Liver (tissue), 9 donors: ENCODE results near the gene NSUN2. TPM values are rescaled to one million over a fixed set of nuclear protein-coding genes. Genes with fewer than 3 reads are reported as not detected.

ENCODE experiments used
- DNase-seq: peaks from one replicate; pipeline ENCODE4 v3.0.0-alpha.2; 2017; ENCODE audit warnings: low spot score
- H3K27ac ChIP-seq, 2 donors: one replicate each; pipeline ENCODE4 v1.7.0; 2013; ENCODE audit warnings: inconsistent platforms in 2 of 2, low read length in 2 of 2, control low read depth in 1 of 2, low read depth in 1 of 2, mild to moderate bottlenecking in 1 of 2
- H3K27me3 ChIP-seq, 4 donors: one replicate each; pipeline versions ENCODE4 v1.6.1 to v1.7.0; 2013; ENCODE audit warnings: low read length in 3 of 4, inconsistent platforms in 1 of 4, mild to moderate bottlenecking in 1 of 4, moderate library complexity in 1 of 4; ENCODE audit not compliant: control insufficient read depth in 4 of 4, insufficient read depth in 4 of 4
- H3K36me3 ChIP-seq, 4 donors: one replicate each; pipeline versions ENCODE4 v1.6.1 to v1.7.0; 2013; ENCODE audit warnings: low read length in 3 of 4, mild to moderate bottlenecking in 3 of 4, low read depth in 1 of 4, moderate library complexity in 1 of 4; ENCODE audit not compliant: control insufficient read depth in 4 of 4, insufficient read depth in 3 of 4
- H3K4me1 ChIP-seq, 4 donors: one replicate each; pipeline versions ENCODE4 v1.6.1 to v1.7.0; 2013; ENCODE audit warnings: low read length in 3 of 4, mild to moderate bottlenecking in 3 of 4, moderate library complexity in 1 of 4; ENCODE audit not compliant: control insufficient read depth in 4 of 4, insufficient read depth in 4 of 4
- H3K4me3 ChIP-seq, 3 donors: one replicate each; pipeline versions ENCODE4 v1.6.1 to v1.7.0; 2013; ENCODE audit warnings: low read length in 3 of 3, control low read depth in 1 of 3, low read depth in 1 of 3, mild to moderate bottlenecking in 1 of 3
- H3K9ac ChIP-seq, 2 donors: one replicate each; pipeline ENCODE4 v1.7.0; 2013; ENCODE audit warnings: low read length in 2 of 2, mild to moderate bottlenecking in 2 of 2, moderate library complexity in 2 of 2, control low read depth in 1 of 2, low read depth in 1 of 2
- H3K9me3 ChIP-seq, 4 donors: one replicate each; pipeline versions ENCODE4 v1.6.1 to v1.7.0; 2013; ENCODE audit warnings: low read length in 3 of 4; ENCODE audit not compliant: control insufficient read depth in 4 of 4
- CTCF ChIP-seq: fragments of 150-350 bp; IDR thresholded peaks from 2 replicates; pipeline ENCODE4 v1.5.1; 2017; ENCODE audit warnings: improper control_type of control experiment, low read depth, low read length; ENCODE audit not compliant: missing input control
- FOXA2 ChIP-seq: IDR thresholded peaks from 2 replicates; pipeline ENCODE4 v1.6.1; 2016; ENCODE audit warnings: antibody characterized with exemption
- GABPA ChIP-seq, 2 donors: IDR thresholded peaks in 1 of 2; conservative IDR thresholded peaks in 1 of 2; 2 replicates each; pipeline ENCODE4 v1.6.1; 2016; ENCODE audit warnings: antibody characterized with exemption in 2 of 2, mild to moderate bottlenecking in 1 of 2, moderate library complexity in 1 of 2
- HNF4A ChIP-seq, 2 donors: conservative IDR thresholded peaks; 2 replicates each; pipeline ENCODE4 v1.6.1; 2016; ENCODE audit warnings: antibody characterized with exemption in 2 of 2, mild to moderate bottlenecking in 2 of 2
- HNF4G ChIP-seq: IDR thresholded peaks from 2 replicates; pipeline ENCODE4 v1.6.1; 2016; ENCODE audit warnings: antibody characterized with exemption
- JUND ChIP-seq, 2 donors: IDR thresholded peaks; 2 replicates each; pipeline ENCODE4 v1.6.1; 2016; ENCODE audit warnings: antibody characterized with exemption in 2 of 2
- MAX ChIP-seq: IDR thresholded peaks from 2 replicates; pipeline ENCODE4 v1.6.1; 2016; ENCODE audit warnings: antibody characterized with exemption
- NR2F2 ChIP-seq: IDR thresholded peaks from 2 replicates; pipeline ENCODE4 v1.6.1; 2016; ENCODE audit warnings: antibody characterized with exemption
- RAD21 ChIP-seq, 2 donors: IDR thresholded peaks; 2 replicates each; pipeline ENCODE4 v1.6.1; 2016; ENCODE audit warnings: antibody characterized with exemption in 2 of 2, mild to moderate bottlenecking in 2 of 2
- RXRA ChIP-seq, 2 donors: IDR thresholded peaks; 2 replicates each; pipeline ENCODE4 v1.6.1; 2017 to 2018; ENCODE audit warnings: antibody characterized with exemption in 2 of 2, mild to moderate bottlenecking in 1 of 2
- SP1 ChIP-seq: IDR thresholded peaks from 2 replicates; pipeline ENCODE4 v1.6.1; 2018; ENCODE audit warnings: antibody characterized with exemption, mild to moderate bottlenecking
- WGBS: extraction: QIAGEN DNeasy Blood & Tissue Kit; methylation state at CpG from one replicate; pipeline ENCODE4 v1.1.7; 2013; 5-methylcytosine and 5-hydroxymethylcytosine counted together
- polyA plus RNA-seq, 2 donors: library from polyadenylated mRNA; stranded (reverse) in 1 of 2; unstranded in 1 of 2; fragments of 200-250 nt in 1 of 2; fragments of >200 nt in 1 of 2; fragmentation: Nextera tagmentation in 1 of 2; extraction: Ambion mirVana in 1 of 2; gene quantifications; one replicate each; pipeline versions ENCODE4 v1.2.1 to v1.2.3, GENCODE V29; 2013 to 2015
- total RNA-seq, 2 donors: library from RNA; depleted of rRNA; stranded (reverse); fragments of >200 nt; gene quantifications; one replicate each; pipeline ENCODE4 v1.2.3, GENCODE V29; 2014
- TF ChIP-seq, protein P1 (sequence below): IDR thresholded peaks from 2 replicates; pipeline ENCODE4 v1.6.1; 2016; ENCODE audit warnings: antibody characterized with exemption
- donor health status: healthy.
- donor health status: healthy.
- donor health status: healthy.
- donor health status: healthy.
- donor health status: healthy.

Gene NSUN2
- total and polyA plus RNA-seq, 4 donors = 26.9 to 52.2 (median 28.1) TPM

- peak in 1 of 2 donors; percentile 32 for TF ChIP-seq RXRA (IDR thresholded peaks at IDR 0.05)
- no peak for TF ChIP-seq NR2F2
- Histone ChIP-seq H3K4me3 (no peak overlapping the region), H3K27me3 (no peaks in the 10 kb centered on the region), H3K27ac (peak overlapping the region in 1 of 2 donors; percentile 87), H3K9me3 (no peaks in the 10 kb centered on the region), H3K36me3 (peaks cover 0 to 7% (median 3%) of the 10 kb centered on the region in 4 donors), H3K9ac (no peak overlapping the region), H3K4me1 (peaks cover 7 to 57% (median 21%) of the 10 kb centered on the region in 4 donors)
- 67% methylated on average over 9 of the region's 9 CpGs for WGBS
- peak; percentile 12 for DNase-seq
Measured at GRCh38 chr5:6587171-6587570, 45.7 kb downstream of the NSUN2 start.

GRCh38 chr5:6586647-6587042 is 46.2 kb downstream of the NSUN2 start:
- Histone ChIP-seq H3K27ac (peak overlapping the region; percentile 87 to 94), H3K36me3 (peaks cover 0 to 7% (median 3%) of the 10 kb centered on the region in 4 donors), H3K27me3 (no peaks in the 10 kb centered on the region), H3K4me3 (no peak overlapping the region), H3K4me1 (peaks cover 7 to 52% (median 16%) of the 10 kb centered on the region in 4 donors), H3K9me3 (no peaks in the 10 kb centered on the region), H3K9ac (no peak overlapping the region)
- WGBS = 89% methylated on average over 5 of the region's 5 CpGs
- no peak for DNase-seq
- TF ChIP-seq FOXA2 = no peak
- TF ChIP-seq HNF4A (conservative IDR thresholded peaks at IDR 0.05) = no peak
- TF ChIP-seq, protein P1, sequence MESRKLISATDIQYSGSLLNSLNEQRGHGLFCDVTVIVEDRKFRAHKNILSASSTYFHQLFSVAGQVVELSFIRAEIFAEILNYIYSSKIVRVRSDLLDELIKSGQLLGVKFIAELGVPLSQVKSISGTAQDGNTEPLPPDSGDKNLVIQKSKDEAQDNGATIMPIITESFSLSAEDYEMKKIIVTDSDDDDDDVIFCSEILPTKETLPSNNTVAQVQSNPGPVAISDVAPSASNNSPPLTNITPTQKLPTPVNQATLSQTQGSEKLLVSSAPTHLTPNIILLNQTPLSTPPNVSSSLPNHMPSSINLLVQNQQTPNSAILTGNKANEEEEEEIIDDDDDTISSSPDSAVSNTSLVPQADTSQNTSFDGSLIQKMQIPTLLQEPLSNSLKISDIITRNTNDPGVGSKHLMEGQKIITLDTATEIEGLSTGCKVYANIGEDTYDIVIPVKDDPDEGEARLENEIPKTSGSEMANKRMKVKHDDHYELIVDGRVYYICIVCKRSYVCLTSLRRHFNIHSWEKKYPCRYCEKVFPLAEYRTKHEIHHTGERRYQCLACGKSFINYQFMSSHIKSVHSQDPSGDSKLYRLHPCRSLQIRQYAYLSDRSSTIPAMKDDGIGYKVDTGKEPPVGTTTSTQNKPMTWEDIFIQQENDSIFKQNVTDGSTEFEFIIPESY = no peak
- no peak for TF ChIP-seq SP1
- no peak for TF ChIP-seq JUND (IDR thresholded peaks at IDR 0.05)
- no peak for TF ChIP-seq CTCF
- no peak for TF ChIP-seq GABPA (IDR thresholded peaks at IDR 0.05 in 1 of 2, conservative IDR thresholded peaks at IDR 0.05 in 1 of 2)

DNA sequence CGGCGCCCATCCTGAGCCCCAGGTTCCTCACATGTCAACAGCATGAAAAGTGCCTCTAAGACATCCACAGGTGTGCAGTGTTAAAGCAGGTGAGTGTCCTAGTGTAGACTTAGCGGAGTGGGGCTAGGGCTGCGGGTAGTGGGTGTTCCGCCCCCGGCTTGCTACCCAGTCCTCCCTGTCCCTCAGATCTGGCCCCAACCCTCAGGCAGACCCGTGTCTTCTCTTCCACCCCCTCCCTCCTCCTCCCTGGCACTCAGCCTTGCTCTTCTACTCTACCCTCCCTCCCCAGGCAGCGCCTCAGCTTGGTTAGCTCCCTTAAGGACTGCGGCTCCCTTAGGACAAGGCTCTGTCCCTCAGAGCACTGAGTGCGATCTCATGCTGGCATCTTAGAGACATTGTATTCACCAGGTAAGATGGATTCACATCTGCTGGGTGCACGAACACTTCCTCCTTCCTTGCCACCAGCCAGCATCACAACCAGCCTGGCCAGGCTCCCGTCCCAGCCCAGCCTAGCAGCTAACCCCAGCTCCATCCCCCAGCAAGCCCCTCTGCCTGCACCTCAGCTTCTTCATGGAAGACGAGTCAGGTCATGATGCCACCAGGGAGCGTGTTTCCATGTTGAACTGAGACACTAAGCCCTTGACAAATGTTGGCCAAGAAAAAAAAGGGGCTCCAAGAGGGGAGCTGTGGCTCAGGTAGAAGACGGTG is 46.8 kb downstream of the NSUN2 start:
- WGBS = 88% methylated on average over 15 of the region's 15 CpGs
- TF ChIP-seq RAD21 (IDR thresholded peaks at IDR 0.05) (no peak), HNF4G (no peak), CTCF (no peak), HNF4A (conservative IDR thresholded peaks at IDR 0.05) (no peak), GABPA (IDR thresholded peaks at IDR 0.05 in 1 of 2, conservative IDR thresholded peaks at IDR 0.05 in 1 of 2) (no peak), MAX (no peak)
- no peak for DNase-seq

More for the DNA sequence above, 46.8 kb downstream of the NSUN2 start:
- Histone ChIP-seq H3K4me1 (peaks cover 4 to 48% (median 15%) of the 10 kb centered on the region in 4 donors), H3K4me3 (no peak overlapping the region), H3K36me3 (peaks cover 0 to 7% (median 3%) of the 10 kb centered on the region in 4 donors), H3K9ac (peak overlapping the region in 1 of 2 donors; percentile 29), H3K9me3 (no peaks in the 10 kb centered on the region), H3K27me3 (no peaks in the 10 kb centered on the region), H3K27ac (peak overlapping the region; percentile 87 to 94)
